Stomach (tissue), 9 donors: ENCODE measurements around the gene CRIM1. TPM values are rescaled to one million over a fixed set of nuclear protein-coding genes. Genes with fewer than 3 reads are reported as not detected.

ENCODE experiments used
- DNase-seq, 2 donors: peaks; one replicate each; pipeline versions ENCODE4 v3.0.0 to v3.0.0-alpha.2; 2013 to 2019
- H3K27ac ChIP-seq, 5 donors: fragments of 200-600 bp in 4 of 5; sonication (generic) in 4 of 5; one replicate each; pipeline ENCODE4 v1.5.1; 2013 to 2019; ENCODE audit warnings: mild to moderate bottlenecking in 1 of 5, moderate library complexity in 1 of 5
- H3K27me3 ChIP-seq, 3 donors: fragments of 200-600 bp; sonication (generic); one replicate each; pipeline ENCODE4 v1.5.1; 2017 to 2019; ENCODE audit warnings: mixed run types in 1 of 3
- H3K36me3 ChIP-seq, 4 donors: fragments of 200-600 bp; sonication (generic); 1 replicate in 3 of 4; 2 replicates in 1 of 4; pipeline ENCODE4 v1.5.1; 2016 to 2019
- H3K4me1 ChIP-seq, 4 donors: fragments of 200-600 bp; sonication (generic); one replicate each; pipeline ENCODE4 v1.5.1; 2016 to 2019
- H3K4me3 ChIP-seq, 4 donors: fragments of 200-600 bp; sonication (generic) in 3 of 4; one replicate each; pipeline ENCODE4 v1.5.1; 2016 to 2019; ENCODE audit warnings: mild to moderate bottlenecking in 1 of 4
- H3K9me3 ChIP-seq, 4 donors: fragments of 200-600 bp; sonication (generic); one replicate each; pipeline ENCODE4 v1.5.1; 2016 to 2019
- CTCF ChIP-seq, 7 experiments: fragments of 450-650 bp in 4 of 7; fragments of 200-600 bp in 3 of 7; sonication (generic) in 3 of 7; IDR thresholded peaks; one replicate each; pipeline ENCODE4 v1.5.1; 2016 to 2019; ENCODE audit warnings: antibody characterized with exemption in 7 of 7, control low read depth in 2 of 7, mild to moderate bottlenecking in 1 of 7
- EP300 ChIP-seq: sonication (generic); formaldehyde crosslinking; IDR thresholded peaks from one replicate; pipeline ENCODE4 v1.6.1; 2017; ENCODE audit warnings: antibody characterized with exemption
- POLR2A ChIP-seq, 4 donors: fragments of 450-650 bp; IDR thresholded peaks; one replicate each; pipeline ENCODE4 v1.6.1; 2016; ENCODE audit warnings: antibody characterized with exemption in 4 of 4, control low read depth in 2 of 4, mild to moderate bottlenecking in 1 of 4, moderate library complexity in 1 of 4
- POLR2AphosphoS5 ChIP-seq, 3 donors: sonication (generic); formaldehyde crosslinking; IDR thresholded peaks; one replicate each; pipeline ENCODE4 v1.6.1; 2016; ENCODE audit warnings: antibody characterized with exemption in 3 of 3
- WGBS, 5 donors: extraction: QIAGEN DNeasy Blood & Tissue Kit in 3 of 5; methylation state at CpG; one replicate each; pipeline versions ENCODE4 v1.1.5 to v1.1.7; 2013 to 2018; 5-methylcytosine and 5-hydroxymethylcytosine counted together
- intact Hi-C: fragments of 100-400 bp; cut with DNase I; formaldehyde crosslinking; loops from one replicate; pipeline ENCODE4 v1.15.1; 2023; ENCODE audit warnings: low total_unique reads
- polyA plus RNA-seq, 3 donors: library from polyadenylated mRNA; stranded (reverse); fragments of 200-250 nt; gene quantifications; one replicate each; pipeline ENCODE4 v1.2.3, GENCODE V29; 2013
- total RNA-seq, 5 donors: library from RNA; depleted of rRNA; stranded (reverse); fragments of >200 nt; gene quantifications; one replicate each; pipeline versions ENCODE4 v1.1.0 to v1.2.3, GENCODE V29; 2014 to 2016
- donor health status: healthy with polysubstance abuse.
- donor health status: Bipolar disorder and iron deficiency.
- donor health status: healthy.

Gene CRIM1
- total and polyA plus RNA-seq, 8 donors = 3.1 to 158 (median 50.7) TPM

- Histone ChIP-seq H3K4me1 (peaks cover 0 to 60% (median 28%) of the 10 kb centered on the region in 4 donors), H3K9me3 (no peaks in the 10 kb centered on the region), H3K36me3 (peaks cover 0 to 7% (median 2%) of the 10 kb centered on the region in 4 donors), H3K4me3 (no peak overlapping the region), H3K27ac (peak overlapping the region in 2 of 5 donors; percentile 51 to 74), H3K27me3 (no peaks in the 10 kb centered on the region)
- WGBS, 5 donors = 82 to 90% (median 87%) methylated on average over 4 of the region's 4 CpGs
- intact Hi-C loops = no loop called here
- no peak for DNase-seq
- TF ChIP-seq POLR2AphosphoS5 (IDR thresholded peaks at IDR 0.05) (no peak), EP300 (no peak)
Observed at GRCh38 chr2:36455011-36455410, 99.4 kb downstream of the CRIM1 start.

GRCh38 chr2:36455788-36456187, 100.2 kb downstream of the CRIM1 start:
- H3K27me3 ChIP-seq = no peaks in the 10 kb centered on the region
- DNase-seq = no peak
- no peak for TF ChIP-seq POLR2AphosphoS5 (IDR thresholded peaks at IDR 0.05)
- TF ChIP-seq EP300 = no peak
- TF ChIP-seq POLR2A (IDR thresholded peaks at IDR 0.05) = no peak
- no peak for TF ChIP-seq CTCF (IDR thresholded peaks at IDR 0.05)
- H3K36me3 ChIP-seq = peaks cover 0 to 7% (median 2%) of the 10 kb centered on the region in 4 donors
- peak overlapping the region in 4 of 5 donors; percentile 16 to 74 (median 62) for H3K27ac ChIP-seq
- no peaks in the 10 kb centered on the region for H3K9me3 ChIP-seq
- H3K4me1 ChIP-seq = peaks cover 0 to 68% (median 29%) of the 10 kb centered on the region in 4 donors
- WGBS, 5 donors = 77 to 86% (median 80%) methylated on average over 4 of the region's 4 CpGs
- H3K4me3 ChIP-seq = no peak overlapping the region
- intact Hi-C loops = no loop called here

GRCh38 chr2:36456227-36457175, 100.9 kb downstream of the CRIM1 start:
- no peak overlapping the region for H3K4me3 ChIP-seq
- H3K27ac ChIP-seq = peak overlapping the region in 4 of 5 donors; percentile 16 to 74 (median 62)
- peak; percentile 50 to 71 for DNase-seq
- H3K36me3 ChIP-seq = peaks cover 0 to 7% (median 2%) of the 10 kb centered on the region in 4 donors
- intact Hi-C loops = no loop called here
- TF ChIP-seq POLR2A (IDR thresholded peaks at IDR 0.05) (no peak), POLR2AphosphoS5 (IDR thresholded peaks at IDR 0.05) (peak in 1 of 3 donors; percentile 35)
- no peaks in the 10 kb centered on the region for H3K27me3 ChIP-seq
- no peaks in the 10 kb centered on the region for H3K9me3 ChIP-seq
- H3K4me1 ChIP-seq = peaks cover 6 to 70% (median 31%) of the 10 kb centered on the region in 4 donors
- WGBS, 5 donors = 34 to 44% (median 42%) methylated on average over 17 of the region's 17 CpGs

- Histone ChIP-seq H3K27ac (peak overlapping the region in 2 of 5 donors; percentile 5 to 70), H3K27me3 (no peaks in the 10 kb centered on the region), H3K4me3 (no peak overlapping the region), H3K9me3 (no peaks in the 10 kb centered on the region), H3K4me1 (peaks cover 6 to 78% (median 35%) of the 10 kb centered on the region in 4 donors), H3K36me3 (peaks cover 0 to 7% (median 2%) of the 10 kb centered on the region in 4 donors)
- intact Hi-C loops = no loop called here
- TF ChIP-seq CTCF (IDR thresholded peaks at IDR 0.05) (no peak), POLR2AphosphoS5 (IDR thresholded peaks at IDR 0.05) (no peak), POLR2A (IDR thresholded peaks at IDR 0.05) (no peak), EP300 (no peak)
- no peak for DNase-seq
- WGBS, 5 donors = 85 to 95% (median 93%) methylated on average over 5 of the region's 5 CpGs
Observed at GRCh38 chr2:36458106-36458505, 102.5 kb downstream of the CRIM1 start.

GRCh38 chr2:36459725-36460137, 104.2 kb downstream of the CRIM1 start:
- intact Hi-C loops = no loop called here
- no peak overlapping the region for H3K4me3 ChIP-seq
- H3K27ac ChIP-seq = peak overlapping the region in 2 of 5 donors; percentile 54 to 60
- TF ChIP-seq POLR2A (IDR thresholded peaks at IDR 0.05) (no peak), POLR2AphosphoS5 (IDR thresholded peaks at IDR 0.05) (no peak), CTCF (IDR thresholded peaks at IDR 0.05) (peak in 4 of 7 experiments; percentile 19 to 36 (median 22)), EP300 (no peak)
- no peaks in the 10 kb centered on the region for H3K27me3 ChIP-seq
- no peaks in the 10 kb centered on the region for H3K9me3 ChIP-seq
- DNase-seq = peak; percentile 31 to 77
- 18 to 55% (median 43%) methylated on average over 2 of the region's 2 CpGs for WGBS, 5 donors
- peaks cover 0 to 17% (median 10%) of the 10 kb centered on the region in 4 donors for H3K36me3 ChIP-seq
- H3K4me1 ChIP-seq = peaks cover 6 to 75% (median 33%) of the 10 kb centered on the region in 4 donors
